Endothelial cell of umbilical vein (primary cell): ENCODE data around the gene MYH10. TPM values are rescaled to one million over a fixed set of nuclear protein-coding genes. Genes with fewer than 3 reads are reported as not detected.
"Not testable (repeated sequence)": the region's sequence is repeated elsewhere in the genome, so short reads cannot be mapped to it uniquely, and the experiment has no call there.

Experiments used
- BruUV-seq: library from RNA; stranded (reverse); fragments of 400-500 nt; replicated peaks from 2 replicates; lab custom pipeline; 2021; lab: Mats Ljungman, UMichigan
- CTCF ChIA-PET: fragments of 300-600, 350-600 bp; sonication (Branson Sonifier 250); formaldehyde crosslinking; loops from one replicate; lab custom pipeline; 2021; ENCODE audit warnings: antibody characterized with exemption, inconsistent platforms; lab: Charles Lee
- POLR2A ChIA-PET: fragments of 300-600, 350-600 bp; sonication (Branson Sonifier 250); formaldehyde crosslinking; loops from one replicate; lab custom pipeline; 2021; ENCODE audit warnings: antibody characterized with exemption, inconsistent platforms; lab: Charles Lee
- DNase-seq: peaks from one replicate; pipeline ENCODE4 v3.0.0-alpha.2; 2011; ENCODE audit warnings: low read depth, low spot score
- FAIRE-seq: peaks from 2 replicates; lab custom pipeline; 2011; peaks lifted over from hg19 to GRCh38; lab: Jason Lieb, UNC
- H2AFZ ChIP-seq: 2 replicates; pipeline ENCODE4 v1.6.0; 2012; ENCODE audit warnings: low read depth, low read length, control low read depth, inconsistent platforms
- H3K27ac ChIP-seq: 2 replicates; pipeline ENCODE4 v1.5.1; 2011; ENCODE audit warnings: low read depth, mild to moderate bottlenecking, control low read depth, low read length, moderate library complexity; ENCODE audit not compliant: insufficient read depth
- H3K27me3 ChIP-seq, 2 experiments: 2 replicates each; pipeline versions ENCODE4 v1.6.0 to v1.6.1; 2011; ENCODE audit warnings: low read length in 2 of 2, mixed read lengths in 1 of 2; ENCODE audit not compliant: control insufficient read depth in 2 of 2, insufficient read depth in 2 of 2
- H3K36me3 ChIP-seq, 2 experiments: 2 replicates in 1 of 2; 3 replicates in 1 of 2; pipeline ENCODE4 v1.5.1; 2011; ENCODE audit warnings: low read length in 2 of 2, mild to moderate bottlenecking in 1 of 2, moderate library complexity in 1 of 2; ENCODE audit not compliant: control insufficient read depth in 2 of 2, insufficient read depth in 2 of 2; ENCODE audit errors: extremely low read depth in 1 of 2
- H3K4me1 ChIP-seq: 3 replicates; pipeline ENCODE4 v1.5.1; 2011; ENCODE audit warnings: mild to moderate bottlenecking, low read length; ENCODE audit not compliant: control insufficient read depth, insufficient read depth; ENCODE audit errors: extremely low read depth
- H3K4me2 ChIP-seq: 2 replicates; pipeline ENCODE4 v1.6.1; 2011; ENCODE audit warnings: low read length, control low read depth, mixed read lengths; ENCODE audit not compliant: insufficient read depth
- H3K4me3 ChIP-seq, 3 experiments: fragments of 200-600 bp in 1 of 3; sonication (generic), shearing (Covaris generic) in 1 of 3; replicated peaks in 1 of 3; 2 replicates each; pipeline ENCODE4 v1.5.1; 2011 to 2016; ENCODE audit warnings: control low read depth in 3 of 3, low read length in 3 of 3, mild to moderate bottlenecking in 2 of 3, inconsistent platforms in 1 of 3, low read depth in 1 of 3, moderate library complexity in 1 of 3; ENCODE audit not compliant: insufficient read depth in 1 of 3
- H3K79me2 ChIP-seq: 2 replicates; pipeline ENCODE4 v1.6.0; 2012; ENCODE audit warnings: low read length, inconsistent platforms; ENCODE audit not compliant: control insufficient read depth, insufficient read depth
- H3K9ac ChIP-seq: replicated peaks from 2 replicates; pipeline ENCODE3; 2011; ENCODE audit warnings: low read length, control low read depth; ENCODE audit not compliant: insufficient read depth; ENCODE audit errors: extremely low read depth
- H3K9me1 ChIP-seq: replicated peaks from 3 replicates; pipeline ENCODE4 v1.6.0; 2011; ENCODE audit warnings: mild to moderate bottlenecking, low read length; ENCODE audit not compliant: control insufficient read depth, insufficient read depth; ENCODE audit errors: extremely low read depth
- H3K9me3 ChIP-seq: replicated peaks from 2 replicates; pipeline ENCODE4 v1.5.1; 2012; ENCODE audit warnings: low read length, inconsistent platforms; ENCODE audit not compliant: control insufficient read depth, insufficient read depth
- H4K20me1 ChIP-seq: replicated peaks from 2 replicates; pipeline ENCODE3; 2011; ENCODE audit warnings: mild to moderate bottlenecking, low read length; ENCODE audit not compliant: control insufficient read depth, insufficient read depth; ENCODE audit errors: extremely low read depth
- EZH2 ChIP-seq: IDR thresholded peaks from 2 replicates; pipeline ENCODE4 v1.6.1; 2012; ENCODE audit warnings: borderline replicate concordance, low read depth, mild to moderate bottlenecking, moderate library complexity, low read length, inconsistent platforms; ENCODE audit not compliant: severe bottlenecking
- FOS ChIP-seq: IDR thresholded peaks from 2 replicates; pipeline ENCODE4 v1.6.1; 2011; ENCODE audit warnings: mild to moderate bottlenecking, low read length, moderate library complexity, borderline replicate concordance; ENCODE audit not compliant: insufficient read depth
- GATA2 ChIP-seq: IDR thresholded peaks from 2 replicates; pipeline ENCODE4 v1.7.0; 2011; ENCODE audit warnings: low read depth, mild to moderate bottlenecking, moderate library complexity, mixed read lengths, low read length; ENCODE audit not compliant: insufficient read length, insufficient read depth
- JUN ChIP-seq: IDR thresholded peaks from 2 replicates; pipeline ENCODE4 v1.6.1; 2011; ENCODE audit warnings: borderline replicate concordance, low read depth; ENCODE audit not compliant: insufficient read length, insufficient read depth
- POLR2A ChIP-seq: IDR thresholded peaks from 2 replicates; pipeline ENCODE4 v1.6.1; 2012; ENCODE audit warnings: low read depth, mild to moderate bottlenecking, control low read depth, low read length
- POLR2AphosphoS5 ChIP-seq: IDR thresholded peaks from 2 replicates; pipeline ENCODE4 v1.6.1; 2012; ENCODE audit warnings: low read depth, mild to moderate bottlenecking, control low read depth, low read length, moderate library complexity; ENCODE audit not compliant: insufficient read depth
- dilution Hi-C: fragments of 300-500 bp; cut with MboI; formaldehyde crosslinking; loops from one replicate; pipeline ENCODE4 v1.15.0; 2019; ENCODE audit warnings: low sequenced_read_pairs; ENCODE audit not compliant: extremely low pct_ligation_motif_present
- intact Hi-C: fragments of 100-400 bp; cut with micrococcal nuclease; formaldehyde crosslinking; loops from one replicate; pipeline ENCODE4 v1.10.0; 2022
- polyA plus RNA-seq, 4 experiments: library from polyadenylated mRNA; depleted of rRNA in 3 of 4; stranded (reverse) in 3 of 4; unstranded in 1 of 4; fragments of >200 nt; gene quantifications; 2 replicates each; pipeline versions ENCODE4 v1.2.1 to v1.2.3, GENCODE V29; 2011 to 2012; ENCODE audit warnings: missing spikeins in 1 of 4
- total RNA-seq: library from RNA; stranded (reverse); gene quantifications from 2 replicates; pipeline ENCODE4 v1.2.3, GENCODE V29; 2021
- TF ChIP-seq, protein P1 (sequence below), 2 donors: IDR thresholded peaks; 1 replicate in 1 of 2; 2 replicates in 1 of 2; pipeline ENCODE4 v1.5.1; 2011; ENCODE audit warnings: low read length in 2 of 2, mild to moderate bottlenecking in 2 of 2, moderate library complexity in 2 of 2, control low read depth in 1 of 2, inconsistent platforms in 1 of 2, low read depth in 1 of 2; ENCODE audit not compliant: insufficient read depth in 1 of 2; ENCODE audit errors: extremely low read depth in 1 of 2
- TF ChIP-seq, protein P2 (sequence below): IDR thresholded peaks from 2 replicates; pipeline ENCODE4 v1.6.1; 2011; ENCODE audit not compliant: insufficient read depth, insufficient read length

The MYH10 gene
- total and polyA plus RNA-seq, 2 donors (not counting 3 experiments of a cell fraction or from before 2014, with no cell fraction given), result 73.4 to 232 TPM

GRCh38 chr17:8542599-8543502 is 87.7 kb downstream of the MYH10 start:
- no peak overlapping the region for H3K27ac ChIP-seq
- FAIRE-seq, result no peak
- intact Hi-C loops (no loop called here), dilution Hi-C loops (no loop called here)
- H3K9me3 ChIP-seq, result no peaks in the 10 kb centered on the region
- H3K4me2 ChIP-seq, result no peak overlapping the region
- no peak overlapping the region for H3K9ac ChIP-seq
- no peak overlapping the region for H3K4me3 ChIP-seq
- H4K20me1 ChIP-seq, result no peaks in the 10 kb centered on the region
- POLR2A ChIA-PET, result interaction anchor here (0.6 kb wide), 1 partner anchor 1010 kb away, joined by 9 read pairs; no protein-coding TSS in a partner anchor
- no peaks in the 10 kb centered on the region for H3K9me1 ChIP-seq
- H3K27me3 ChIP-seq, result no peaks in the 10 kb centered on the region
- CTCF ChIA-PET, result no interaction called here
- H3K79me2 ChIP-seq, result no peaks in the 10 kb centered on the region
- H2AFZ ChIP-seq, result no peak overlapping the region
- DNase-seq, result no peak
- no TSS peak for BruUV-seq
- H3K4me1 ChIP-seq, result no peaks in the 10 kb centered on the region
- TF ChIP-seq EZH2 (no peak), POLR2A (no peak), GATA2 (no peak), FOS (no peak), JUN (no peak), POLR2AphosphoS5 (no peak)
- TF ChIP-seq, protein P1, sequence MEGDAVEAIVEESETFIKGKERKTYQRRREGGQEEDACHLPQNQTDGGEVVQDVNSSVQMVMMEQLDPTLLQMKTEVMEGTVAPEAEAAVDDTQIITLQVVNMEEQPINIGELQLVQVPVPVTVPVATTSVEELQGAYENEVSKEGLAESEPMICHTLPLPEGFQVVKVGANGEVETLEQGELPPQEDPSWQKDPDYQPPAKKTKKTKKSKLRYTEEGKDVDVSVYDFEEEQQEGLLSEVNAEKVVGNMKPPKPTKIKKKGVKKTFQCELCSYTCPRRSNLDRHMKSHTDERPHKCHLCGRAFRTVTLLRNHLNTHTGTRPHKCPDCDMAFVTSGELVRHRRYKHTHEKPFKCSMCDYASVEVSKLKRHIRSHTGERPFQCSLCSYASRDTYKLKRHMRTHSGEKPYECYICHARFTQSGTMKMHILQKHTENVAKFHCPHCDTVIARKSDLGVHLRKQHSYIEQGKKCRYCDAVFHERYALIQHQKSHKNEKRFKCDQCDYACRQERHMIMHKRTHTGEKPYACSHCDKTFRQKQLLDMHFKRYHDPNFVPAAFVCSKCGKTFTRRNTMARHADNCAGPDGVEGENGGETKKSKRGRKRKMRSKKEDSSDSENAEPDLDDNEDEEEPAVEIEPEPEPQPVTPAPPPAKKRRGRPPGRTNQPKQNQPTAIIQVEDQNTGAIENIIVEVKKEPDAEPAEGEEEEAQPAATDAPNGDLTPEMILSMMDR (IDR thresholded peaks at IDR 0.05; ENCODE audit: extremely low read depth in 1 of 2, insufficient read depth in 1 of 2, low read depth in 1 of 2, low read length in 2 of 2), result no peak
- TF ChIP-seq, protein P2, sequence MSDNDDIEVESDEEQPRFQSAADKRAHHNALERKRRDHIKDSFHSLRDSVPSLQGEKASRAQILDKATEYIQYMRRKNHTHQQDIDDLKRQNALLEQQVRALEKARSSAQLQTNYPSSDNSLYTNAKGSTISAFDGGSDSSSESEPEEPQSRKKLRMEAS, result no peak
- peaks cover 16 to 49% of the 10 kb centered on the region in 2 experiments for H3K36me3 ChIP-seq

DNA sequence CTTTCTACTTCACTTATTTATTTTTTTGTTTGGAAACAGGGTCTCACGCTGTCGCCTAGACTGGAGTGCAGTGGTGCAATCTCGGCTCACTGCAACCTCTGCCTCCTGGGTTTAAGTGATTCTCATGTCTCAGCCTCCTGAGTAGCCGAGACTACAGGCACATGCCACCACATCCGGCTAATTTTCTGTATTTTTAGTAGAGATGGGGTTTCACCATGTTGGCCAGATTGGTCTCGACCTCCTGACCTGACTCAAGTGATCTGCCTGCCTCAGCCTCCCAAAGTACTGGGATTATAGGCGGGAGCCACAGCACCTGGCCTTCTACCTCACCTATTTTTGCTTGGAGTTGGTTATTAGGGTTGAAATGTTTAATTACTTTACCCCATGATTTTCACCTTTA is 90.5 kb downstream of the MYH10 start:
- H3K27ac ChIP-seq, H3K9me1 ChIP-seq, dilution Hi-C loops, BruUV-seq, H3K4me3 ChIP-seq, H3K4me2 ChIP-seq, H2AFZ ChIP-seq, intact Hi-C loops, DNase-seq, H3K79me2 ChIP-seq, H3K27me3 ChIP-seq, CTCF ChIA-PET, H4K20me1 ChIP-seq, POLR2A ChIA-PET, H3K4me1 ChIP-seq, H3K9ac ChIP-seq, H3K9me3 ChIP-seq: not testable (repeated sequence)
- FAIRE-seq, result peak; percentile 56
- peaks cover 8 to 38% of the 10 kb centered on the region in 2 experiments for H3K36me3 ChIP-seq
